ENCODE measurements around the gene EFCAB6. TPM values are rescaled to one million over a fixed set of nuclear protein-coding genes. Genes with fewer than 3 reads are reported as not detected.

EFCAB6 gene
- total RNA-seq, 1 experiment from 2014 or later, result 2.6 TPM

DNA sequence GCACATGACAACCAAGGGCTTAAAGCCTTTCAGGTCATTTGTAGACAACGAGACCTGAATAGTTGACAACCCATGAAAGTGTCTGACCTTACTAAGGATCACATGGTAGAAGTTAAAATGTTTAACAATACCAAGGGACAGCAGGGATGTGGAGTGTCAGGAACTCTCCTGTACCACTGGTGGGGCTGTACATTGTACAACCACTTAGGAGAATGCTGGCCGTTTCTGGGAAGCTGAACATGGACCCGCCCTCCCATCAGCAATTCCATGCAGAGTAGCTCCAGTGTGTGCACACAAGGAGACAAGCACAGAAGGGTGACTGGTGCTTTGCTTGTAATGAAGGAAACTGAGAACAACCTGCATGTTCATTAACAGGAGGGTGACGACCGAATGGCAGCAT, 237.4 kb downstream of the EFCAB6 start:
- no peak for DNase-seq (ENCODE audit: low spot score)

DNA sequence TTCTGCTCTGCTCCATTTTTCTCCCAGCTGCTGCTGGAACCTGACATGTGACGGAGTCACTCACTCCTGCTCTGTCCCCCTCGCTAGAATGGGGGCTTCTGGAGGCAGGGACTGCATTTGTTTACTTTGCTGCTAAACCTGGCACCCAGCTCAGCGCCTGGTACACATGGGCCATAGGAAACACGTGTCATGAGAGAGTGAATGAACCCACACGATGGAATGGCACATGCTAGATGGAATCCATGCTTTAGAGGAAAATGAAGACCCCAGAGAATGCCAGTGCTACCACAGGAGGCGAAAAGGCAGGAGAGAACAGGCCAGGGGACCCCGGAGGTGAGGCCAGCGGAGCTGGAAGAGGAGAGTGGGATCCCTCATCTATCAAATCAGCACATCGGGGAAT, 239.4 kb downstream of the EFCAB6 start:
- no peak for DNase-seq (ENCODE audit: low spot score)

DNA sequence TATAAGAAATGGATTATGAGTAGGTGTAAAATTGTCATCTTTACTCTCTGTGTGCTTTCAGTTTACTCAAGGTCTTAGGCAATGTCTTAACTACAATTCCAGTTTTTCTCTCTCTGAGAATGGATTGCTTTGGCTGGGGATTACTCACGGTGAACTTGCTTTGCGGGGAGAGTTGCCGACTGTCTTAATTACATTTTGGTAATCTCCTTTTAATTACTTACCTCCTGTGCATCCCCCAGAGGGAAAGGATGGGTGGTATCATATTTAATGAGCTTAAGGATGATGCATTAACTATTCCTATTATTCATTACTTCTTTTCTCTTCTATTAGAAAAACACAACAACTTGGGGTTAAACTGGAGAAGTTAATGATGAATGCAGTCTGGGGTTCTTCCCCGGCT, 240.9 kb downstream of the EFCAB6 start:
- no peak for DNase-seq (ENCODE audit: low spot score)

DNA sequence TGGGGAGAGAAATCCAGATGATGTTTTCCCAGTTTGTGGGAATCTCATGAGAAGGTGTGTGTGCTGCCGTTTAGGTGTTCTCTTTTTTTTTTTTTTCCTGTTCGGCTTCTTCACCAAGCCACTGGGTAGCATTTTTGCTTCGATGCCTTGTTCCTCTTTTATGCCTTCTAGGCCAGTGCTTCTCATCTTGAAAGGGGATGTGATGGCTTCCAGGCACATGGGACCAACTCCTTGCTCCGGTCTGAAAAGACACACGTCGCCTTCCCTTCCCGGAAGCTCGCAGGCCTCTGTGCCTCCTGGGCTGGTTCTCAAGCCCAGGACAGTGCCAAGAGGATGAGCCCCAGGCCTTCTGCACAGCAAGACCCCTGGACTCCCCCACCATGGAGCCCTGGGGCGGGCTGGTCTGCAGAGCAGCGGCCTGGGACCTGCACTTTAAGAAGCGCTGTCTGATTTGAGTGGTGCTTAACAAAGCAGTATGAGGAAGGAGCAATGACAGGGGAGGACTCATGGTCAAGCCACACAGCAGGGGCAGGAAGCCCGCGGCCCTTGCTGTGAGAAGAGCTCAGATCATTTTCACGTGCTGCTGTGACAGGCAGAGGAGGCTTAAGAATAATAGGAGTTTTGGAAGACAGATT, 241.5 kb downstream of the EFCAB6 start:
- DNase-seq (ENCODE audit: low spot score), result no peak

DNA sequence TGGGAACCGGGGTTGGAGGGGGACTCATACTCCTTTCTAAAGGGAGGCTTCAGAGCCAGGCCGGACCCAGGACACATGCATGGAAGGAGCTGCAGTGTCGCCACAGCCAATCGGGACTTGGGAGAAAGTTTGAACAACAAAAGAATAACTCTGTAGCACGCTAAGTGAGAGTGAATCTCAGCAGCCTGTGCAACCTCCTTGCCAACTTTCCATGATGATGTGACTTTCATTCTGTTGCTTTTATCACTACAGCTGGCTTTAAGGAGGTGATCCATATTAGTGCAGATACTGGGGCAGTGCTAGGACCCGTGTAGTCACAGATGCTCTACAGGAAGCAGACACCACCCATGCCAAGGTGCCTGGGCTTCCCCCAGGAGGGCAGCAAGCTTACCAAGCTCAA, 243.0 kb downstream of the EFCAB6 start:
- no peak for DNase-seq (ENCODE audit: low spot score)

DNA sequence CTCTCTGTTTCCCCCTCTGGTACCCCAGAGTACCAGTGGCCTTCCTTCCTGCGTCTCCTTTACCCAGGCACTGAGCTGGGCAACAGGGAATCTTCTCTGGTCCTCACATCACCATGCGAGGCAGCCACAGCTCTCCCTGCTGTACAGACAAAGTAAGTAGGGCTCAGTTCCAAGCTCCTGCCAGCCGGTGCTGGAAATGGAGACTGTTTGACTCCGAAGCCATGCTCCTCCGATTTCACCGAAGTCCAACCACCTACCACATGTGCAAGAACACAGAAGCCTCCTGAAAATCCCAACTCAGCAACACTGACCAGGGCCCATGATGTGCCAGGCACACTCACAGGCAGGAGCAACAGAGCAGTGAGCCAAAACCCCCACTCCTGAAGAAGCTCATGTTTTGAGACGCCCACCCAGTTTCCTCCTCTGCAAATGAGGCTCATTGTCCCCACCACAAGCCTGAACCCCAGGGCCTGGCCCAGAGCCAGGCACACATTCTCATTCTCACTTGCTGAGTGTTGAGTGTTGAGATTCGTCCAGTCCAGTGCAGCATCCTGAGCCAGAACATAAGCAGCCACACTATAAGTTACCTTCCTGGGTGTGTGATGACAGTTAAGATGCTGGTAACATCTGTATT, 244.3 kb downstream of the EFCAB6 start:
- no peak for DNase-seq (ENCODE audit: low spot score)

DNA sequence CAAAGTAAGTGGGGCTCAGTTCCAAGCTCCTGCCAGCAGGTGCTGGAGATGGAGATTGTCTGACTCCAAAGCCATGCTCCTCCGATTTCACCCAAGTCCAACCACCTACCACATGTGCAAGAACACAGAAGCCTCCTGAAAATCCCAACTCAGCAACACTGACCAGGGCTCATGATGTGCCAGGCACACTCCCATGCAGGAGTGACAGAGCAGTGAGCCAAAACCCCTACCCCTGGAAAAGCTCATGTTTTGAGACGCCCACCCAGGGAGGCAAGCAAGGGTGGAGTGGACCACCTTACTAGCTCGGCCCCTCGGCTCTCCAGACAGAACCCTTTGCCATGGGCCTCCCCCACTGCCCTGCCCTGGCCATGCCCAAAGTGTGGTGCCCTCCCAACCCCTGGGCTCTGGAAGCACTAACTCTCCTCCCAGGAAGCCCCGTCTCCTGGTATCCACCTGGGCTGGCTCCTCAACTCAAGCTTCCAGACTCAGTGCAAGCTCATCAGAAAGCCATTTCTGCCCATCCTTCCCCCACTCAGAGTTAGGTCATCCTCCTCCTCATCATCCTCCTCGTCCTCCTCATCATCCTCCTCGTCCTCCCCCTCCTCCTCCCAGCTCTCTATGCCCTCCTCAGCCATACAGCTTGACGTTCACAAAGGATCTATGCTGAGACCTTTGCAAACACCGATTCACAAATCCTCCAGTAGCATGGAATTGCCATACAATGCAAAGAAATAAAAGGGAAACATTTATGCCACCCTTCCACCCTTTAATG, 245.4 kb downstream of the EFCAB6 start:
- no peak for DNase-seq (ENCODE audit: low spot score)

DNA sequence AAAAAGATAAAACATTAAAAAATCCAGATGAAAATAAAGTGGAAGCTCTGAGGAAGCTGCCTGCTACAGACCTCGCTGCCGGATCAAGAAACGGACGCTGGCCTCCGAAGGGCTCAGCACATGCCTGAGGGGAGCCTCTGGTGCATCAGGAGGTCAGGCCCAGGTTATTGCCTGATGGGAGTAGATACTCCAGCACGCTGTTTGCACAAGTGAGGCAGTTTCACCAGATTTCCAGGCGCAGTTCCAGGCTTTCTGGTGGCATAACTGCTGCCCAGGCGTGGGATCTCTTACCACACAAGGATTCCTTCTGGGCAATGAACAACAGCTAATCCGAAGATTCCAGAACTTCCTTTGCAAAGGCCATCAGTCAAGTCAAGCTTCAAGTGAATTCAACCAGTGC, 246.1 kb downstream of the EFCAB6 start:
- no peak for DNase-seq (ENCODE audit: low spot score)

DNA sequence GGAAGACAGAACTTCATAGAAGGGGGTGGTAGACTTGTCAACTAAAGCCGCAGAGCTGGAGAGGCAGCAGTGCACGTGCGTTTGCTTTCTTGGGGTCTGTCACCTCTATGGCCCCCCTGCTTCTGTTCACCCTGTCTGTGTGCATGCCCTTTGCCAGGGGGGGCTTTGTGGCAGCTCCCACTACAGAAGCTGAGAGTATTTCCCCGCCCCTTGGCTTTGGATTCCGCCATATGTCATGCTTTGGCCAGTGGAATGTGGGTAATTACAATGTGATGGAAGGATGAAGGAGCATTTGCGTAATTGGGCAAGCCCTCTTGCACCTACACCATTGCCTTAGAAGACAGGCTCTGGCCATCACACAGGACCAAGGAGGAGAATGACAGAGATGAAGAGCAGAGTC, 247.2 kb downstream of the EFCAB6 start:
- no peak for DNase-seq (ENCODE audit: low spot score)

DNA sequence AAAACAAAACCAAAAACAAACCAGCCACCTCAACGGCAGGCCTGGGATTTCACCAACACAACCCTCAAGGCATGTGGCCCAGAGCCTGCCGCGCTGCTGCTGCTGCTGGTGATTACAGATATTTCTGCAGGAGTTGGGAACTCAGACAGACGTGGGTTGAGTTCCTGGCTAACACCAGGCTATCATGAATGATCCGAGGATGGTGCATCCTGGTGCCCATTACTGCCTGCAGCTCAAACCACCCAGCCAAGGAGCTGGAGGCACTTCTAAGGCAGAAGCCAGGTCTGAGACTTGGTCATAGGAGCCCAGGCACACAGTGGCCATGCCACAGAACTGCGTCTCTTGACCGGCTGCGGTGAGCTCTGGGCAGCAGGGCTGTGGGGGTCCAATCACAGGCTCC, 248.5 kb downstream of the EFCAB6 start:
- DNase-seq (ENCODE audit: low spot score), result no peak

DNA sequence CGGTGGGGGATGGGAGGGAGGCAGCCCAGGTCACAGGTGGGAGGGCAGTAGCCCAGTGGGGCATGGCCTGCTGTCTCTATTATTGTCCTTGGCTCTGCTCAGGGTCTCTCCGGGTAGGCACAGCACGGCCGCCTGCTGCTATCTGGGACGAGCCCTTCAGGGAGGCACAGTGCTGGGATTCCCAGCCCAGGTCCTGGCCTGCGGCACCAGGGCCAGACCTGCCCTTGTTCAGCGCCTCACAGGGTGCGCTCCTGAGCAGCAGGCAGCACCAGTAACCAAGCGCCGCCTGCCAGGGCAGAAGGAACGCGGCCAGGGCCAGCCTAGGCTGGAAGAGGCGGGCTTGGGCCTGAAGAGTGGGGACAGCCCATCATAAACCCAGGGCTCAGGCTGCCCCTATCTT, 249.3 kb downstream of the EFCAB6 start:
- no peak for DNase-seq (ENCODE audit: low spot score)

DNA sequence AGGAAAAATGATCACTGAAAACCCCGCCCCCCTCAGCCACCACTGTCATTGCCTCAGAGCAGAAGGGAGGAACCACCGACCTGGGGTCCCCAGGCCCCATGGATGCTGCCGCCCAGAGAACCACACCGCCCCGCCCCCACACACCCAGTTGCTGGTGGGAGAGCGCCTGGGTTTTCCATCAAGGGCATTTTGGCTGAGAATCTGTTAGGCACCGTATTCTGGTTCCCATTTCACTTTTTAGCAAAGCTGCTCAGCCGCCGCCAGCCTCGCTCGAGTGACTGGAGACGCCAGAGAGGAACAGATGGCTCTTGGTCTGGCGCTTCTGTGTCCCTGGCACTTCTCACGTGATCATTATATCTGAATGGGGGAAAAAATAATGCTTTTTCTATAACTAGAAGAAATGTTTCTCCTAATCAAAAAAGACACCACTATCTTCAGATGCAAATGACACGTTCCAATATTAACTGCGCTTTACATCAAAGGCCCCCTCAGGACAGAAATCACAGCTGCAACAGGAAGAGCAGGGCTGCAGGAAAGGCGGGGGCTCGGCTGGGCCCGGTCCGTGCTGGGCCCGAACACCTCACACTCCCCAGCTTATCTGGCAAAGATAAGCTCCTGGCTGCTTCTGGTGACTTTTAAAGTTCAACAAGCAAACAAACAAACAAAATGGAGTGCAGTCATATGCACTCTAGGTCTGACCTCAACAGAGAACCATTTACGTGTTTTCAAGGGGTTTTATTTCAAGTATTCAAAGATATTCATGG, 250.5 kb downstream of the EFCAB6 start:
- DNase-seq (ENCODE audit: low spot score), result no peak

DNA sequence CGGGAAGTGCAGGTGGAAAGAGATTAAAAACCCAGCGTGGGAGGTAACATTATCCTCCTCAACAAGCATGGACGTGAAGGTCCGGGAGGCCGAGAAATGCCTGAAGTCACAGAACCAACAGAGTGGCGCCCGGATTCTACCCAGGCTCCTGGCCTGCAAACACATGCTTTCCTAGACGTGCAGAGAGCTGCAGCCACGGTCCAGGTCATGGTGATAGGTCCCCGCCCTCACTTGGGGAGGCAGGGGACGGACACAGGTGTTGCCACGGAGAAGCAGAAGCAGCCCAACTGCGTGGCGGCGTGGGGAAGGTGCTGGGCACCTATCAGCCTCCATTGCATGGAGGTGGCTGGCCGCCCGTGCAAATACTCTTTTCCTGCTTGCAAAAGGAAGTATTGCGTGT, 251.5 kb downstream of the EFCAB6 start:
- no peak for DNase-seq (ENCODE audit: low spot score)

DNA sequence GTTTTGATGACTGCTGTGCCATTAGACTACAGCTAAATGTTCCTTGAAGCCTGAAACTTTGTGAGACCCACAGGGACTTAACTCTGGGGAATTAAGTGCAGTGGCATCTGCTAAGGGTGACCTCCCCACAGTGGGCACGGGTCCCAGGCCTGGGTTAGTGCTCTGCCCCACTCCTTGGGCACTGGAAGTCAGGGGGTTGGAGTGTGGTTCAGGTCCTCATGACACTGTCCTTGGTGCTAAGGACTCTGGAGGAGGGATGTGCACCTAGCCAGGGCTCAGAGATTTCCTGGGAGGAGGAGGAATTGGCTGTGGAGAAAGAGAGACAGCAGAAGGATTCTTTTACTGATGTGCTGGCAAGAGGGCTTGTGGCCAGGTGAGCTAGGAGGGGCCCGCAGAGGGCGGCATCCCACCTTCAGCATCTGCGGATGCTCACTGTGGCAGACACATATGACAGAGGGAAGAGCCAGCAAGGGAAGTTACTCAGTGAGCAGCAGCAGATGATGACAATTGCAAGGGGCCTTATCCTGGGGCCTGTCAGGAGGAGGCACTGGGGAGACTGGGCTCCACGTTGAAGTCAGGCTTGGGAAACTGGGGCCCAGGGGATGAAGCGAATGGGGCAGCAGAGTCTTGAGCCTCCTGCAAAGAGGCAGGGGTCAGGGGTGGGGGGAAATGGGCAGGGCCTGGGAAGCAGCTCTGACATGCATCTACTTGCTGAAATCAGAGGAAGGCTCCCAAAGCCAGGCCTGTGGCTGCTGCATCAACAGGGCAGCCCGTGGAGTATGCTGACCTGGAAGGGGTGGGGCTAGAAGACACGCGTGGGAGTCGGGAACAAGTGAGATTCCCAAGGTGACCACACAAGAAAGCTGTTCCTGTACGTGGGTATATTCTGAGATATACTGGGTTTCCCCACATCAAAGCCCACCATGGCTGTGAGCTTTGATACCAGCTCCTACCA, 256.3 kb downstream of the EFCAB6 start:
- no peak for DNase-seq (ENCODE audit: low spot score)

DNA sequence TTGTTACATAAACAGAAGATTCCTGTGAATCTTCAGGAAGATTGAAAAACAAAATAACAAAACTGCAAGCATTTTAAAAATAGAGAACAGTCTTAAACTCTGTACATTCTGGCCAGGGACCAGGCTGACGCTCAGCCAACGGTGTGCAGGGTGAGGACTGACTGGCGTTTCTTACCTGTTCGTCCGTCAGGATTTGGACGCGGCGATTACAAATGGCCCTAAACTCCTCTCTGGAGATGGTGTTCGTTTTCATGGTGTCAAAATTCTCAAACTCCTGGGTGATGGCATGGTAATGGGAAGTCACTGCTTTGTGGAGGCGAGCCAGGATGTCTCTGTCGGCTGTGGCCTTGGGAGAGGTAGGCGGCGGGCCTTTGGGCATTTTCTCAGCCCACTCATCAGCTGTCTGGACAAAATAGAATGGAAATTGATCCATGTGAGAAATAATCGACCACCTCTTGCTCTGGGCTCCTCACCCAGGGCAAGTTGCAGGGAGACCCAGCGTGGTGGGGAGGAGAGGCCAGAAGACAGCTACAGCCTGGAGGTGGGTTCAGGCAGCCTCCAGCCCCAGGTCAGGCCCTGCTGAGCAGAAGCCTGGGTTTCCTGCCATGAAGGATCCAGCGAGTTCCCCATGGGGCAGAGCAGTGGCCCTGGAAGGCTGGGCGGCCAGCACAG, 257.3 kb downstream of the EFCAB6 start:
- DNase-seq (ENCODE audit: low spot score), result no peak

DNA sequence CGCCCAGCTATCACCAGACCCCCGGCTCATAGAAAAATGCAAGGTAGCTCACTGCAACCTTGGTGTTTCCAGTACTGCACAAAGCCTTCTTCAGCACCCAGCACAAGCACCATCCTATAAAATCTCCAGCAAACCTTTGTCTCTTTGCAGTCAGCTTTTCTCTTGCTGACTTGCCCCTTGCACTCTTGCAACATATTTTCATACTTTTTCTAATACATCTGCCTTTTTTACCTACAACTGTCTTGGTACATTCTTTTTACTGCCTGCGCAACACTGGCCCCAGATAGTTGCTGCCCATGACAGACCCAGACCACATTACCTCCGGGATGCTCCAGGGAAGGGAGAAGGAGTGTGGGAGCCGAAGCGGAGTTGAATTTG, 257.9 kb downstream of the EFCAB6 start:
- DNase-seq (ENCODE audit: low spot score), result no peak

DNA sequence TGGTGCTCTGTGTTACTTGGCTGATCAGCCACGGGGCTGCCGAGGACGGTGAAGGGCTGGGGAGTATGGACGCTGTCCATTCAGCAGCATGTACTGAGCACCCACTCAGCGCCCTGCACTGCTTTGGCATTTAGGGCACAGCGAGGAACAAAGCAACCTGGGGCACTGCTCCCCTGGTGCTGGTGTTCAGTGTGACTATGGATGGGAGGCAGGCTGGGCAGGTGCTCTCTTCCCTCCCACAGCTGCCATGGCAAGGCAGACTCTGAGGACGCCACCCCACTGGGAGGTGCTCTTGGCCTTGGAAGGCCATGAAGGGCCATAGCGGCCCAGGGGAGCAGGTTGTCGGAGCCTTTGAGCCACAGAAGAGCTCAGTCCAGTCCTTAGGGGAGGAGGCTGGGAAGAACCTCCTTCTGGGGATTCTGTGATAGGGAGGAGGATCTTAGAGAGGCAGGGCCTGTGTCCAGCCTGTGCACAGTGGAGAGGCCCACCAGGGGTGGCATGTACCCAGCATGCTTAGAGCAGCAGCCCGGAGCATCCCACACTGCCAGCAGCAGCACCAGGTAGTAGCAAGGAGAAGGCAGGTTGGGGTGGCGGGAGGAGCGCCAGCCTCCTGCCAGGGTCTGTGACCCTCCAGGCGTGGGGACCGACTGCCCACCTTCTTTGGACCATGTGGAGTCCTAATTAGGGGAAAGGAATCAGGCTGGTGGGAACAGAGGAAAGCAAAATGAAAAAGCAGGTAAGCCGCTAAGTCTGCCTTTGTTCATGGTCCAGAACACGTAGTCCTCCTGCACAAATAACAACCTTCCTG, 258.4 kb downstream of the EFCAB6 start:
- DNase-seq (ENCODE audit: low spot score), result no peak

DNA sequence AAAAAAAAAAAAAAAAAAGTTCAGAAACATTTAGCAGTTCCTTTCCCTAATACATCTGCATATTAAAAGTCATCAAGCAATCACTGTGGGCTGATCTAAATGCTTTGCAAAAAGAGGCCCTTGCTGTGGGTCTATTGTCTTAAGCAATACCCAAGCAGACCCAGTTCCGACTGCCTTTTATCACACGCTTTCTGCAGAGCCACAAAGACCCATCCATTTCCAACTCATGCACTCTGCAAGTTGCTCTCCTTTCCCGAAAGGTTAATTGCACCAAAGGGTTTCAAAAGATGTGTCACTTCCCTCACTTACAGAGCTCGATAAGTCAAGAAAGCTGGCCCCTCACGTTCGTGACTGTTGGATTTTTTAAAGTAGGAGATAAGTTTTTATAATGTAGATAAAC, 261.4 kb downstream of the EFCAB6 start:
- no peak for DNase-seq (ENCODE audit: low spot score)

DNA sequence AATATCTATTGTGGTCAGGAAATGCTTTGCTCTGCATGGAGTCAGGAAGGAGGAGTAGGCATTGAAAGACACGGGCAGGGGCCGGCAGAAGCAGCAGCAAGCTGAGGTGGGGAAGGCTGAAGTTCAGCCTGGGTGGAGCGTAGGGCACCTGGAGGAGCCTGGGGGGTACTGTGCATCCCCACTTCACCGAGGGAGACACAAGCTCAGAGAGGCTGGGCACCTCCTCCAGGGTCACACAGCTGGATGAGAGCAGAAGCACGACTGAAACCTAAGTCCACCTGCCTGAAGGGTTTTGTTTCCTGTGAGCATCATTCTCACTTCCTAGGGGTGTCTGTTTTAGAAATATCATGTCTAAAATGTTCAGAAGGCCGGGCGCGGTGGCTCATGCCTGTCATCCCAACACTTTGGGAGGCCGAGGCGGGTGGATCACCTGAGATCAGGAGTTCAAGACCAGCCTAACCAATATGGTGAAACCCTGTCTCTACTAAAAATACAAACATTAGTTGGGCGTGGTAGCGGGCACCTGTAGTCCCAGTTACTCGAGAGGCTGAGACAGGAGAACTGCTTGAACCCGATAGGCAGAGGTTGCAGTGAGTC, 262.0 kb downstream of the EFCAB6 start:
- DNase-seq (ENCODE audit: low spot score), result no peak

DNA sequence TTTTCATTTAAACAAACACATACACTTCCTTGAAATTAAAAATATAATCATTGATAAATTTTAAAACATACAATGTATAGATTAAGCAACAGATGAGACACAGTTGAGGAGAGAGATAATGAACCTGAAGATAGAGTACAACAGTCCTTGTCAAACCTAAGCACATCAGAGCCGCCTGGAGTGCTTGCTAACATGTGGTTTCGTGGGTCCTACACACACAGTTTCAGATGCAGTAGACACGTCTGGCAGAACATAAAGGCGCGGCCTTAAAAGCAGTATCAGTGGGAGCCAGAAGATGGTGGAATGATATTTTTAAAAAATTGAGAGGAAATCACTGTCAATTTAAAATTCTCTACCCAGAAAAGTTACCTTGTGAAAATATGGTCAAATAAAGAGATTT, 265.9 kb downstream of the EFCAB6 start:
- no peak for DNase-seq (ENCODE audit: low spot score)
